22Rv1 (cell line): ENCODE data around the gene YPEL5.
A peak's percentile ranks its signal among the peaks of the same experiment; 100 is the strongest.

Experiments
- CTCF ChIP-seq: fragments of 450-650 bp; IDR thresholded peaks from 2 replicates; pipeline ENCODE4 v1.5.1; 2017; ENCODE audit warnings: mild to moderate bottlenecking
- ZFX ChIP-seq: fragments of 450-650 bp; IDR thresholded peaks from 2 replicates; pipeline ENCODE4 v1.6.1; 2017; ENCODE audit warnings: antibody characterized with exemption, borderline replicate concordance

DNA sequence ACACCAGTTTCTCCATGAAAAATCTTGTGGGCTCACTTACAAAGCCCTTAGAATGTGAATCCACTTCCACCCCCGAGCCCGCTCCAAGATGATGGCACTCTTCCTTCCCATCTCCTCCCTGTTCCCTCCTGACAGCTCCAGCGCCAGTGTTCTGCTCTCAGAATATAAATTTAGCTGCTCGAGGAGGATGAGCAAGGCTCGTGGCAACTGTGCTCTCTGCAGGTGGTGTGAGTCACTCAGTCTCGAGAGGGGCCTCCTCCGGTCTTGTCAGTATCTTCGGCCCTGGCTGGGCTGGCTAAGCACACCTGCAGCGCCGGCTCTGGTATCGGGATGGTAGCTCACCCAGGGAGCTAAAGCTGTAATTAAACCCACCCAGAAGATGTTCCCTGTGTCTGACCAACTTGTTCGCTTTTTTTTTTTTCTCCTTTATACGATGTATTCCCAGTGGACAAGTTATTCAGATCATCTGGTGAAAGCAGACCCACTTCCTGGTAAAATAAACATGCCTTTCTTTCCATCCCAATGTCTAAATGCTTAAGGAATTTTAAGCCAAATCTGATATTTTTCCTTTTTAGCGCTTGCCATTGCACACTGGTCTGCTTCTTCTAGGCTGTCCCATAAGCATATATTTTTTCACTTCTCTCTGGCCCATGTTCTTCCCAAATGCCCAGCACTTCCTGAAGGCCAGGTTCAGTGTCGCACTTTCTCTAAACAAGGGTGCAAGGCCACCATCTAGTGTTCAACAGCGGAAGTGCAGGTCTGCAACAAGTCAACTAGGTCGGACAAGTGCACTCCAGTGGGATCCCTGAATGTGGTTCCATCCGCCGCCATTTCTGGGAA lies 31.4 kb upstream of the YPEL5 start:
- TF ChIP-seq CTCF: peak; percentile 85
- no peak for TF ChIP-seq ZFX
